Panc1 (cell line): ENCODE results near the gene ARMC5. TPM values are rescaled to one million over a fixed set of nuclear protein-coding genes. Genes with fewer than 3 reads are reported as not detected.

Source experiments
- ATAC-seq: fragments of 200-7000 bp; cut with Tn5 transposase; 2 replicates; pipeline ENCODE4 v1.9.1; 2020; ENCODE audit warnings: mild to moderate bottlenecking, moderate library complexity
- BruUV-seq: library from RNA; stranded (reverse); fragments of 400-500 nt; replicated peaks from 2 replicates; lab custom pipeline; 2021; lab: Mats Ljungman, UMichigan
- CTCF ChIA-PET: fragments of 300-600 bp; sonication (Branson Sonifier 250); formaldehyde crosslinking; loops from one replicate; lab custom pipeline; 2022; ENCODE audit warnings: antibody characterized with exemption; lab: Charles Lee
- POLR2A ChIA-PET: fragments of 300-600 bp; sonication (Branson Sonifier 250); formaldehyde crosslinking; loops from one replicate; lab custom pipeline; 2022; ENCODE audit warnings: antibody characterized with exemption; lab: Charles Lee
- DNase-seq: peaks from one replicate; pipeline ENCODE4 v3.0.0-alpha.2; 2010; ENCODE audit warnings: low read depth, low spot score
- H3K27ac ChIP-seq: 2 replicates; pipeline ENCODE4 v1.5.1; 2011; ENCODE audit warnings: mild to moderate bottlenecking, low read length, inconsistent platforms
- H3K27me3 ChIP-seq: fragments of 200-500 bp; sonication (Bioruptor generic); 2 replicates; pipeline ENCODE4 v1.6.0; 2014; ENCODE audit warnings: low read length, inconsistent platforms; ENCODE audit not compliant: control insufficient read depth, insufficient read depth
- H3K36me3 ChIP-seq: fragments of 200-500 bp; sonication (Bioruptor generic); 2 replicates; pipeline ENCODE4 v1.5.1; 2014; ENCODE audit warnings: inconsistent platforms, mild to moderate bottlenecking, low read length, moderate library complexity; ENCODE audit not compliant: control insufficient read depth, insufficient read depth
- H3K4me1 ChIP-seq: 2 replicates; pipeline ENCODE4 v1.5.1; 2011; ENCODE audit warnings: inconsistent platforms, mild to moderate bottlenecking, low read length, moderate library complexity; ENCODE audit not compliant: control insufficient read depth, insufficient read depth
- H3K4me3 ChIP-seq, 2 experiments: 2 replicates each; pipeline ENCODE4 v1.5.1; 2011 to 2012; ENCODE audit warnings: low read depth in 2 of 2, low read length in 2 of 2, mild to moderate bottlenecking in 2 of 2, inconsistent platforms in 1 of 2, moderate library complexity in 1 of 2
- H3K9me3 ChIP-seq: fragments of 200-500 bp; sonication (Bioruptor generic); 2 replicates; pipeline ENCODE4 v1.5.1; 2014; ENCODE audit warnings: low read depth, mild to moderate bottlenecking, inconsistent platforms, low read length, moderate library complexity; ENCODE audit not compliant: control insufficient read depth, insufficient read depth
- CTCF ChIP-seq: fragments of 450-650 bp; IDR thresholded peaks from 2 replicates; pipeline ENCODE4 v1.5.1; 2017; ENCODE audit warnings: mild to moderate bottlenecking
- POLR2AphosphoS5 ChIP-seq: IDR thresholded peaks from 2 replicates; pipeline ENCODE4 v1.6.1; 2012; ENCODE audit warnings: mild to moderate bottlenecking, low read depth, low read length, moderate library complexity
- REST ChIP-seq, 2 experiments: IDR thresholded peaks; 2 replicates each; pipeline ENCODE4 v1.6.1; 2011 to 2012; ENCODE audit warnings: low read depth in 2 of 2, control low read depth in 1 of 2, low read length in 1 of 2, mild to moderate bottlenecking in 1 of 2, moderate library complexity in 1 of 2; ENCODE audit not compliant: insufficient read depth in 1 of 2
- SIN3A ChIP-seq: IDR thresholded peaks from 2 replicates; pipeline ENCODE4 v1.6.1; 2012; ENCODE audit warnings: low read depth, mild to moderate bottlenecking, low read length, moderate library complexity, borderline replicate concordance; ENCODE audit not compliant: insufficient read depth
- TCF7L2 ChIP-seq: IDR thresholded peaks from 2 replicates; pipeline ENCODE4 v1.6.1; 2011; ENCODE audit warnings: mild to moderate bottlenecking, low read depth, low read length, inconsistent platforms
- in situ Hi-C: cut with HindIII; loops from 2 replicates; pipeline ENCODE4 v1.10.0; 2016; ENCODE audit warnings: low sequenced_read_pairs, low pct_unique_long_range_greater_than_20kb
- intact Hi-C: fragments of 100-400 bp; cut with micrococcal nuclease; formaldehyde crosslinking; loops from one replicate; pipeline ENCODE4 v1.10.0; 2022; ENCODE audit not compliant: unreplicated experiment
- total RNA-seq: library from RNA; stranded (reverse); gene quantifications from one replicate; pipeline ENCODE4 v1.2.1, GENCODE V29; 2021; ENCODE audit not compliant: unreplicated experiment

ARMC5 gene
- total RNA-seq, 1 experiment from 2014 or later = 19.8 TPM

- Histone ChIP-seq H3K36me3 (no peaks in the 10 kb centered on the region), H3K4me1 (no peaks in the 10 kb centered on the region), H3K9me3 (no peaks in the 10 kb centered on the region), H3K4me3 (peak within 1 kb of the TSS; percentile 32 to 40), H3K27me3 (no peaks in the 10 kb centered on the region), H3K27ac (peak within 1 kb of the TSS; percentile 34; the same call in 1 of the 2 replicates)
- ChIA-PET POLR2A (no interaction called here), CTCF (no interaction called here)
- intact Hi-C loops (no loop called here), in situ Hi-C loops (no loop called here)
- TF ChIP-seq SIN3A (no peak), REST (IDR thresholded peaks at IDR 0.05; ENCODE audit: insufficient read depth in 1 of 2, low read depth in 2 of 2, low read length in 1 of 2) (no peak), CTCF (no peak), TCF7L2 (no peak), POLR2AphosphoS5 (no peak)
- no peak for DNase-seq
- no peak for ATAC-seq
- BruUV-seq = no TSS peak
Observed at GRCh38 chr16:31428279-31428597, 31.1 kb upstream of the ARMC5 start, which contains the start of gene COX6A2. TSS of gene COX6A2 (minus strand) at chr16:31428360. CDS start at chr16:31428325, 35 bp downstream.

- POLR2A ChIA-PET = no interaction called here
- TF ChIP-seq TCF7L2 = no peak
- no peak for TF ChIP-seq SIN3A
- no peak for TF ChIP-seq REST (IDR thresholded peaks at IDR 0.05; ENCODE audit: insufficient read depth in 1 of 2, low read depth in 2 of 2, low read length in 1 of 2)
- no peak for TF ChIP-seq POLR2AphosphoS5
- TF ChIP-seq CTCF = no peak
- CTCF ChIA-PET = no interaction called here
- Histone ChIP-seq H3K27me3 (no peaks in the 10 kb centered on the region), H3K4me3 (no peak overlapping the region), H3K9me3 (no peaks in the 10 kb centered on the region), H3K4me1 (no peaks in the 10 kb centered on the region), H3K36me3 (no peaks in the 10 kb centered on the region), H3K27ac (no peak overlapping the region)
- in situ Hi-C loops (no loop called here), intact Hi-C loops (no loop called here)
- no TSS peak for BruUV-seq
- DNase-seq = no peak
- ATAC-seq = no peak
Observed at GRCh38 chr16:31428638-31429247, 30.6 kb upstream of the ARMC5 start.
